WTC11 (cell line): ENCODE data around the gene LRRC75B.
"Not testable (repeated sequence)": the region's sequence is repeated elsewhere in the genome, so short reads cannot be mapped to it uniquely, and the experiment has no call there.

Experiments
- ATF2 ChIP-seq: sonication (generic); formaldehyde crosslinking; IDR thresholded peaks from 2 replicates; pipeline ENCODE4 v1.8.1; 2022; ENCODE audit warnings: low read depth, missing genetic modification reagents, borderline replicate concordance
- ATF3 ChIP-seq: sonication (generic); formaldehyde crosslinking; conservative IDR thresholded peaks from 2 replicates; pipeline ENCODE4 v1.8.1; 2022; ENCODE audit warnings: mild to moderate bottlenecking, missing genetic modification reagents
- CBFB ChIP-seq: sonication (generic); formaldehyde crosslinking; IDR thresholded peaks from 2 replicates; pipeline ENCODE4 v1.8.1; 2022; ENCODE audit warnings: mild to moderate bottlenecking, low read depth, missing genetic modification reagents
- CREM ChIP-seq: sonication (generic); formaldehyde crosslinking; IDR thresholded peaks from 2 replicates; pipeline ENCODE4 v1.8.1; 2022; ENCODE audit warnings: mild to moderate bottlenecking, missing genetic modification reagents, moderate library complexity
- CTCF ChIP-seq: fragments of 200-600 bp; IDR thresholded peaks from 2 replicates; pipeline ENCODE4 v1.8.0; 2022; ENCODE audit warnings: antibody characterized with exemption
- GABPB1 ChIP-seq: sonication (generic); formaldehyde crosslinking; IDR thresholded peaks from 2 replicates; pipeline ENCODE4 v1.8.1; 2023; ENCODE audit warnings: mild to moderate bottlenecking, missing genetic modification reagents
- KAT7 ChIP-seq: sonication (generic); formaldehyde crosslinking; IDR thresholded peaks from 2 replicates; pipeline ENCODE4 v1.8.1; 2023; ENCODE audit warnings: missing genetic modification reagents, mild to moderate bottlenecking, borderline replicate concordance
- MAX ChIP-seq: sonication (generic); formaldehyde crosslinking; IDR thresholded peaks from 2 replicates; pipeline ENCODE4 v1.8.0; 2022; ENCODE audit warnings: mild to moderate bottlenecking, missing genetic modification reagents
- NR3C1 ChIP-seq: sonication (generic); formaldehyde crosslinking; conservative IDR thresholded peaks from 2 replicates; pipeline ENCODE4 v1.8.1; 2023; ENCODE audit warnings: low read depth, mild to moderate bottlenecking, missing genetic modification reagents
- SOX15 ChIP-seq: fragments of 250-450 bp; sonication (Bioruptor Pico); IDR thresholded peaks from 2 replicates; pipeline ENCODE4 v1.9.0; 2021; ENCODE audit warnings: mild to moderate bottlenecking
- TP53 ChIP-seq: sonication (generic); formaldehyde crosslinking; IDR thresholded peaks from 2 replicates; pipeline ENCODE4 v1.8.1; 2023; ENCODE audit warnings: mild to moderate bottlenecking, missing genetic modification reagents
- USF1 ChIP-seq: sonication (generic); formaldehyde crosslinking; IDR thresholded peaks from 2 replicates; pipeline ENCODE4 v1.8.0; 2022; ENCODE audit warnings: mild to moderate bottlenecking, missing genetic modification reagents
- ZBTB21 ChIP-seq: sonication (generic); formaldehyde crosslinking; IDR thresholded peaks from 2 replicates; pipeline ENCODE4 v1.8.1; 2023; ENCODE audit warnings: mild to moderate bottlenecking, missing genetic modification reagents, borderline replicate concordance
- ZNF423 ChIP-seq: fragments of 250-450 bp; sonication (Bioruptor Pico); IDR thresholded peaks from 2 replicates; pipeline ENCODE4 v2.1.2; 2022; ENCODE audit warnings: mild to moderate bottlenecking, moderate library complexity

GRCh38 chr22:24621244-24621643 lies 28.4 kb upstream of the LRRC75B start:
- TF ChIP-seq CTCF; NR3C1 (CRISPR knock-in tag); TP53 (CRISPR knock-in tag); GABPB1 (CRISPR knock-in tag); ZNF423 (CRISPR knock-in tag); CBFB (CRISPR knock-in tag); USF1 (CRISPR knock-in tag); CREM (CRISPR knock-in tag); MAX (CRISPR knock-in tag); ATF2; ZBTB21 (CRISPR knock-in tag); SOX15; KAT7 (CRISPR knock-in tag); ATF3 (CRISPR knock-in tag): not testable (repeated sequence)
